K562 (cell line): ENCODE measurements around the gene TMEM203. TPM values are rescaled to one million over a fixed set of nuclear protein-coding genes. Genes with fewer than 3 reads are reported as not detected.

ENCODE experiments used
- ATAC-seq: fragments of 200-7000 bp; cut with Tn5 transposase; 3 replicates; pipeline ENCODE4 v1.9.1; 2020; ENCODE audit warnings: moderate library complexity
- BruUV-seq: library from RNA; stranded (reverse); fragments of 400-500 nt; replicated peaks from 2 replicates; lab custom pipeline; 2021; lab: Mats Ljungman, UMichigan
- CTCF ChIA-PET: fragments of 300-600 bp; formaldehyde crosslinking; extraction: SDS; loops from one replicate; lab custom pipeline; 2021; ENCODE audit warnings: low intra/inter-chr PET ratio; lab: Yijun Ruan, JAX
- POLR2A ChIA-PET: fragments of 300-600, 350-650 bp; sonication (Branson Sonifier 250); formaldehyde crosslinking; extraction: SDS; loops from one replicate; lab custom pipeline; 2021; ENCODE audit warnings: antibody characterized with exemption, inconsistent platforms; lab: Yijun Ruan, JAX
- DNase-seq, 4 experiments: peaks; one replicate each; pipeline versions ENCODE4 v3.0.0 to v3.0.0-alpha.2; 2011 to 2018; ENCODE audit warnings: low spot score in 3 of 4, mixed read lengths in 3 of 4; ENCODE audit errors: extremely low read depth in 1 of 4
- FAIRE-seq: peaks from 2 replicates; lab custom pipeline; 2011; peaks lifted over from hg19 to GRCh38; lab: Jason Lieb, UNC
- H2AFZ ChIP-seq: 2 replicates; pipeline ENCODE4 v1.6.0; 2011; ENCODE audit warnings: low read depth, low read length, control low read depth, inconsistent platforms
- H3K27ac ChIP-seq: fragments of 200-600 bp; 3 replicates; pipeline ENCODE4 v1.8.0; 2011; ENCODE audit warnings: low read depth, mild to moderate bottlenecking, control low read depth, inconsistent platforms, low read length, moderate library complexity, mixed read lengths; ENCODE audit errors: extremely low read depth
- H3K27me3 ChIP-seq, 2 experiments: fragments of 300-600 bp in 1 of 2; 2 replicates in 1 of 2; 3 replicates in 1 of 2; pipeline versions ENCODE4 v1.6.0 to v1.8.0; 2011; ENCODE audit warnings: inconsistent platforms in 2 of 2, low read length in 2 of 2, mild to moderate bottlenecking in 1 of 2, mixed read lengths in 1 of 2, moderate library complexity in 1 of 2; ENCODE audit not compliant: control insufficient read depth in 2 of 2, insufficient read depth in 2 of 2
- H3K36me3 ChIP-seq: fragments of 300-600 bp; 3 replicates; pipeline ENCODE4 v1.8.0; 2011; ENCODE audit warnings: mild to moderate bottlenecking, low read length, inconsistent platforms; ENCODE audit not compliant: control insufficient read depth, insufficient read depth
- H3K4me1 ChIP-seq, 2 experiments: fragments of 200-600 bp in 1 of 2; replicated peaks in 1 of 2; 2 replicates in 1 of 2; 3 replicates in 1 of 2; pipeline versions ENCODE4 v1.5.1 to v1.8.0; 2011; ENCODE audit warnings: inconsistent platforms in 2 of 2, low read length in 2 of 2, mild to moderate bottlenecking in 1 of 2, mixed read lengths in 1 of 2, moderate library complexity in 1 of 2; ENCODE audit not compliant: control insufficient read depth in 2 of 2, insufficient read depth in 2 of 2
- H3K4me2 ChIP-seq: 2 replicates; pipeline ENCODE4 v1.6.1; 2011; ENCODE audit warnings: low read length, control low read depth, inconsistent platforms, mixed read lengths; ENCODE audit not compliant: insufficient read depth
- H3K4me3 ChIP-seq: fragments of 200-600 bp; sonication (generic), shearing (Covaris generic); 2 replicates; pipeline ENCODE4 v1.5.1; 2016; ENCODE audit warnings: control low read depth, inconsistent platforms
- H3K79me2 ChIP-seq: fragments of 200-600 bp; 3 replicates; pipeline ENCODE4 v1.8.0; 2011; ENCODE audit warnings: low read length, inconsistent platforms; ENCODE audit not compliant: control insufficient read depth, insufficient read depth
- H3K9ac ChIP-seq, 2 experiments: 2 replicates each; pipeline versions ENCODE4 v1.6.0 to v1.6.1; 2011; ENCODE audit warnings: low read depth in 2 of 2, low read length in 2 of 2, control low read depth in 1 of 2, inconsistent platforms in 1 of 2, mild to moderate bottlenecking in 1 of 2, mixed read lengths in 1 of 2; ENCODE audit not compliant: insufficient read depth in 1 of 2
- H3K9me1 ChIP-seq: one replicate; pipeline ENCODE4 v1.6.0; 2011; ENCODE audit warnings: inconsistent platforms, mild to moderate bottlenecking, low read length, moderate library complexity; ENCODE audit not compliant: control insufficient read depth, insufficient read depth
- H3K9me3 ChIP-seq: replicated peaks from 2 replicates; pipeline ENCODE4 v1.5.1; 2011; ENCODE audit warnings: low read depth, low read length, inconsistent platforms; ENCODE audit not compliant: control insufficient read depth, insufficient read depth
- H4K20me1 ChIP-seq: replicated peaks from 2 replicates; pipeline ENCODE4 v1.6.1; 2011; ENCODE audit warnings: low read length, inconsistent platforms, mixed read lengths; ENCODE audit not compliant: control insufficient read depth, insufficient read depth
- NFIC ChIP-seq: fragments of 450-650 bp; IDR thresholded peaks from 2 replicates; pipeline ENCODE4 v1.6.1; 2017; ENCODE audit warnings: mild to moderate bottlenecking, inconsistent platforms
- WGBS: fragments of 100-300 bp; shearing (Covaris generic); methylation state at CpG from one replicate; pipeline ENCODE4 v1.1.6; 2016; ENCODE audit warnings: low coverage, mixed read lengths; ENCODE audit not compliant: insufficient coverage; ENCODE audit errors: missing lambda C conversion rate; 5-methylcytosine and 5-hydroxymethylcytosine counted together
- in situ Hi-C: fragments of 300-500 bp; cut with MboI; formaldehyde crosslinking; loops from 4 replicates; pipeline ENCODE4 v1.15.0; 2018; ENCODE audit warnings: inconsistent platforms, mixed read lengths
- intact Hi-C: fragments of 100-400 bp; cut with micrococcal nuclease; formaldehyde crosslinking; loops from 2 replicates; pipeline ENCODE4 v1.14.2; 2022
- polyA plus RNA-seq, 8 experiments: library from polyadenylated mRNA; depleted of rRNA in 4 of 8; stranded (reverse) in 5 of 8; unstranded in 3 of 8; fragments of >200 nt; fragmentation: Nextera tagmentation in 2 of 8; fragmentation: Illumina TruSeq in 1 of 8; extraction: Ambion mirVana in 2 of 8; extraction: Trizol in 1 of 8; gene quantifications; 2 replicates each; pipeline versions ENCODE4 v1.2.1 to v1.2.3, GENCODE V29; 2011 to 2014; ENCODE audit warnings: inconsistent platforms in 1 of 8, missing spikeins in 1 of 8
- total RNA-seq, 7 experiments: library from RNA; depleted of rRNA in 6 of 7; stranded (reverse); fragments of >200 nt in 6 of 7; fragmentation: Illumina TruSeq in 2 of 7; extraction: Trizol in 2 of 7; gene quantifications; 2 replicates each; pipeline versions ENCODE4 v1.2.1 to v1.2.3, GENCODE V29; 2011 to 2021; ENCODE audit warnings: low replicate concordance in 1 of 7
- TF ChIP-seq, protein P1 (sequence below): fragments of 450-650 bp; formaldehyde crosslinking; IDR thresholded peaks from 2 replicates; pipeline ENCODE4 v1.4.0; 2022; ENCODE audit warnings: mild to moderate bottlenecking, moderate library complexity
- TF ChIP-seq, protein P2 (sequence below): sonication (generic); formaldehyde crosslinking; IDR thresholded peaks from 2 replicates; pipeline ENCODE4 v1.8.1; 2023; ENCODE audit warnings: mild to moderate bottlenecking, missing genetic modification reagents

The TMEM203 gene
- total and polyA plus RNA-seq, 9 of the 15 experiments (the other 6 are each of a cell fraction or from before 2014, with no cell fraction given), result 8.8 to 59.5 (median 37.6) TPM

DNA sequence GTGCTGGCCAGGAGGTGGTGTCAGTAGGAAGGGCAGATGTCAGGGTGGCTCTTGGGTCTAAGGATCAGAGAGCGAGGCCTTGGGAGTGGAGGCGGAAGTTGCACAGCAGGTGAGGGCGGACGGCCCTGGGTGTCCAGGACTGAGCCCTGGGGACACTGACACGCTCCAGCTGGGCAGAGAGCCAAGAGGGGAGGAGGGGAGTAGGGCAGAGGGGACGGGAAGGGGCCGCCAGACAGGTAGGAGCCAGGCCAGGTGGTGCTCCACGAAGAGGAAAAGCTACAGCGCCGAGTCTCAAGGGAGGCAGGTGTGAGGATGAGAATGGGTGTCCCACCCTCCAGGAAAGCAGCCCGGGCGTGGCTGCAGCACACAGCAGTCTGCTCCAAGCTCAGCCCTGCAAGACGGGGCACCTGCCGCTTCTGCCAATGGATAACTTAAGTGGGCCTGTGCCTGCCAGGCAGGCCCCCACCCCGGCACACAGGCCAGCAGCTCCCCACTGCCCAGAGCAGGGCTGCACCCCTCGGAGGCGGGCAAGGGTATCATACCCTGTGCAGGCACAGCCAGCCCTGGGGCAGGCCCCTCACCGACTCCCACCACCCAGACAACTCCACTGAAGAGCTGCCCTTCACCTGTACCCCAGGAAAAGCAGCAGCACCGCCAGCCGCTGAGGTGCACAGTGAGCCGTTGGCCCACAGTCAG is 9.8 kb downstream of the TMEM203 start:
- intact Hi-C loops, result no loop called here
- ChIA-PET POLR2A (interaction anchor here (0.8 to 1.6 kb wide), 3 partner anchors 14 to 45 kb away, joined by 3 to 9 read pairs (median 7); partner anchors contain the start of genes RNF208 and TUBB4B), CTCF (no interaction called here)
- H3K36me3 ChIP-seq, result peaks cover 28% of the 10 kb centered on the region; the same call in 1 of the 3 replicates
- FAIRE-seq, result no peak
- H2AFZ ChIP-seq, result no peak overlapping the region
- no peak overlapping the region for H3K4me3 ChIP-seq
- no peaks in the 10 kb centered on the region for H3K9me3 ChIP-seq
- no peak for DNase-seq
- H3K27ac ChIP-seq, result no peak overlapping the region
- peaks cover 5% of the 10 kb centered on the region for H4K20me1 ChIP-seq
- H3K27me3 ChIP-seq, result no peaks in the 10 kb centered on the region
- peaks cover 13 to 94% of the 10 kb centered on the region in 2 experiments for H3K4me1 ChIP-seq
- in situ Hi-C loops, result no loop called here
- no peak for ATAC-seq
- H3K9me1 ChIP-seq, result no peaks in the 10 kb centered on the region
- H3K9ac ChIP-seq, result peak overlapping the region in 1 of 2 experiments; percentile 57; a peak in 1 of 4 replicates
- 82% methylated on average over 19 of the region's 21 CpGs for WGBS
- TF ChIP-seq, protein P1, sequence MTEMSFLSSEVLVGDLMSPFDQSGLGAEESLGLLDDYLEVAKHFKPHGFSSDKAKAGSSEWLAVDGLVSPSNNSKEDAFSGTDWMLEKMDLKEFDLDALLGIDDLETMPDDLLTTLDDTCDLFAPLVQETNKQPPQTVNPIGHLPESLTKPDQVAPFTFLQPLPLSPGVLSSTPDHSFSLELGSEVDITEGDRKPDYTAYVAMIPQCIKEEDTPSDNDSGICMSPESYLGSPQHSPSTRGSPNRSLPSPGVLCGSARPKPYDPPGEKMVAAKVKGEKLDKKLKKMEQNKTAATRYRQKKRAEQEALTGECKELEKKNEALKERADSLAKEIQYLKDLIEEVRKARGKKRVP, result no peak
- TF ChIP-seq, protein P2, sequence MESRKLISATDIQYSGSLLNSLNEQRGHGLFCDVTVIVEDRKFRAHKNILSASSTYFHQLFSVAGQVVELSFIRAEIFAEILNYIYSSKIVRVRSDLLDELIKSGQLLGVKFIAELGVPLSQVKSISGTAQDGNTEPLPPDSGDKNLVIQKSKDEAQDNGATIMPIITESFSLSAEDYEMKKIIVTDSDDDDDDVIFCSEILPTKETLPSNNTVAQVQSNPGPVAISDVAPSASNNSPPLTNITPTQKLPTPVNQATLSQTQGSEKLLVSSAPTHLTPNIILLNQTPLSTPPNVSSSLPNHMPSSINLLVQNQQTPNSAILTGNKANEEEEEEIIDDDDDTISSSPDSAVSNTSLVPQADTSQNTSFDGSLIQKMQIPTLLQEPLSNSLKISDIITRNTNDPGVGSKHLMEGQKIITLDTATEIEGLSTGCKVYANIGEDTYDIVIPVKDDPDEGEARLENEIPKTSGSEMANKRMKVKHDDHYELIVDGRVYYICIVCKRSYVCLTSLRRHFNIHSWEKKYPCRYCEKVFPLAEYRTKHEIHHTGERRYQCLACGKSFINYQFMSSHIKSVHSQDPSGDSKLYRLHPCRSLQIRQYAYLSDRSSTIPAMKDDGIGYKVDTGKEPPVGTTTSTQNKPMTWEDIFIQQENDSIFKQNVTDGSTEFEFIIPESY (CRISPR knock-in tag), result 0 out of 2 replicates have a peak, but pooled peaks have one; percentile 25
- peak; percentile 74 for TF ChIP-seq NFIC
- peaks cover 42% of the 10 kb centered on the region for H3K79me2 ChIP-seq
- no peak overlapping the region for H3K4me2 ChIP-seq
- no TSS peak for BruUV-seq
